Ovary (tissue), 9 donors: ENCODE measurements around the gene RSU1. TPM values are rescaled to one million over a fixed set of nuclear protein-coding genes. Genes with fewer than 3 reads are reported as not detected.

Experiments
- DNase-seq, 5 donors: peaks; one replicate each; pipeline ENCODE4 v3.0.0-alpha.2; 2019 to 2020
- H3K27ac ChIP-seq, 2 donors: fragments of 200-600 bp; one replicate each; pipeline versions ENCODE4 v1.5.1 to v1.8.0; 2019 to 2022
- H3K27me3 ChIP-seq: fragments of 200-600 bp; one replicate; pipeline ENCODE4 v1.8.0; 2022
- H3K36me3 ChIP-seq: fragments of 200-600 bp; sonication (generic); one replicate; pipeline ENCODE4 v1.5.1; 2019
- H3K4me1 ChIP-seq: one replicate; pipeline ENCODE4 v1.8.1; 2013; ENCODE audit warnings: mild to moderate bottlenecking, moderate library complexity; ENCODE audit not compliant: insufficient read depth
- H3K4me3 ChIP-seq: fragments of 200-600 bp; sonication (generic); one replicate; pipeline ENCODE4 v1.5.1; 2017
- H3K9me3 ChIP-seq, 2 donors: fragments of 200-600 bp in 1 of 2; sonication (generic) in 1 of 2; one replicate each; pipeline versions ENCODE4 v1.5.1 to v1.8.1; 2013 to 2019; ENCODE audit warnings: mild to moderate bottlenecking in 1 of 2, moderate library complexity in 1 of 2
- EP300 ChIP-seq: sonication (generic); formaldehyde crosslinking; IDR thresholded peaks from one replicate; pipeline ENCODE4 v1.6.1; 2017; ENCODE audit warnings: antibody characterized with exemption
- POLR2A ChIP-seq: fragments of 450-650 bp; IDR thresholded peaks from one replicate; pipeline ENCODE4 v1.6.1; 2017; ENCODE audit warnings: antibody characterized with exemption, mild to moderate bottlenecking, moderate library complexity
- WGBS, 3 donors: extraction: QIAGEN DNeasy Blood & Tissue Kit in 1 of 3; methylation state at CpG; one replicate each; pipeline versions ENCODE4 v1.1.5 to v1.1.7; 2013 to 2017; 5-methylcytosine and 5-hydroxymethylcytosine counted together
- intact Hi-C, 4 donors: fragments of 100-400 bp; cut with DNase I; formaldehyde crosslinking; loops; one replicate each; pipeline versions ENCODE4 v1.11.0 to v1.15.1; 2022 to 2023
- polyA plus RNA-seq, 2 donors: library from polyadenylated mRNA; stranded (reverse); fragments of 200-250 nt in 1 of 2; fragments of 350-450 nt in 1 of 2; fragmentation: Illumina TruSeq in 1 of 2; extraction: RNeasy Lipid Tissue Mini Kit (QIAGEN cat#74804) in 1 of 2; gene quantifications; one replicate each; pipeline ENCODE4 v1.2.3, GENCODE V29; 2013 to 2014
- total RNA-seq, 7 donors: library from RNA; depleted of rRNA in 2 of 7; stranded (reverse); fragments of >200 nt in 2 of 7; fragmentation: NEBNext Ultra II Directional in 3 of 7; extraction: Animal tissue kit (Norgen Biotek cat#: 25700) in 3 of 7; gene quantifications; one replicate each; pipeline versions ENCODE4 v1.1.0 to v1.2.4, GENCODE V29; 2016 to 2023
- TF ChIP-seq, protein P1 (sequence below), 3 donors: fragments of 450-650 bp in 2 of 3; fragments of 200-600 bp in 1 of 3; IDR thresholded peaks; one replicate each; pipeline versions ENCODE4 v1.5.1 to v1.8.0; 2016 to 2022; ENCODE audit warnings: antibody characterized with exemption in 3 of 3, mild to moderate bottlenecking in 1 of 3
- donor health status: DM: no; HTN: no; CAD: no; lungs with moderate emphysema.
- donor health status: DM: no; HTN: no; CAD: no.
- donor health status: Bipolar disorder and iron deficiency.
- donor health status: DM: yes; HTN: yes; CAD: no.
- donor health status: DM: no; HTN: no; CAD: no.
- donor health status: DM: yes; HTN: yes; CAD: no.

RSU1 gene
- total and polyA plus RNA-seq, 9 donors = 30.1 to 184 (median 70.3) TPM

DNA sequence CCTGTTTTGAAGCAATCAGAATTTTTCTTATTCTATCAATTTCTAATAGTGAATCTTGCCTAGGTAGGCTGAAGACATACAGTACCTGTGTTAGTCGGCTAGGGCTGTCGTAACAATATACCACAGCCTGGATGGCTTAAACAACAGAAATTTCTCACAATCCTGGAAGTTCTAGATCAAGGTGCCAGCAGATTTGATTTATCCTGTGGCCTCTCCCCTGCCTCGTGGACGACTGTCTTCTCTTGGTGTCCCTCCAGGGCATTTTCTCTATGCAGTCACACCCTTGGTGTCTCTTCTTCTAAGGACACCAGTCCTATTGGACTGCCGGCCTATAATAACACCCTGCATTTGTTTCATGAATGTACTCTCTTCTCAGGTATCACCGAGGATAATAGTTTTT is 1.8 kb upstream of the RSU1 start:
- TF ChIP-seq, protein P1, sequence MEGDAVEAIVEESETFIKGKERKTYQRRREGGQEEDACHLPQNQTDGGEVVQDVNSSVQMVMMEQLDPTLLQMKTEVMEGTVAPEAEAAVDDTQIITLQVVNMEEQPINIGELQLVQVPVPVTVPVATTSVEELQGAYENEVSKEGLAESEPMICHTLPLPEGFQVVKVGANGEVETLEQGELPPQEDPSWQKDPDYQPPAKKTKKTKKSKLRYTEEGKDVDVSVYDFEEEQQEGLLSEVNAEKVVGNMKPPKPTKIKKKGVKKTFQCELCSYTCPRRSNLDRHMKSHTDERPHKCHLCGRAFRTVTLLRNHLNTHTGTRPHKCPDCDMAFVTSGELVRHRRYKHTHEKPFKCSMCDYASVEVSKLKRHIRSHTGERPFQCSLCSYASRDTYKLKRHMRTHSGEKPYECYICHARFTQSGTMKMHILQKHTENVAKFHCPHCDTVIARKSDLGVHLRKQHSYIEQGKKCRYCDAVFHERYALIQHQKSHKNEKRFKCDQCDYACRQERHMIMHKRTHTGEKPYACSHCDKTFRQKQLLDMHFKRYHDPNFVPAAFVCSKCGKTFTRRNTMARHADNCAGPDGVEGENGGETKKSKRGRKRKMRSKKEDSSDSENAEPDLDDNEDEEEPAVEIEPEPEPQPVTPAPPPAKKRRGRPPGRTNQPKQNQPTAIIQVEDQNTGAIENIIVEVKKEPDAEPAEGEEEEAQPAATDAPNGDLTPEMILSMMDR (IDR thresholded peaks at IDR 0.05) = no peak
- TF ChIP-seq POLR2A (no peak), EP300 (no peak)
- Histone ChIP-seq H3K9me3 (no peaks in the 10 kb centered on the region), H3K4me1 (peaks cover 5% of the 10 kb centered on the region), H3K4me3 (no peak overlapping the region), H3K27me3 (no peaks in the 10 kb centered on the region), H3K27ac (no peak overlapping the region), H3K36me3 (no peaks in the 10 kb centered on the region)
- intact Hi-C loops = no loop called here
- 82 to 89% (median 83%) methylated on average over 6 of the region's 6 CpGs for WGBS, 3 donors
- no peak for DNase-seq

DNA sequence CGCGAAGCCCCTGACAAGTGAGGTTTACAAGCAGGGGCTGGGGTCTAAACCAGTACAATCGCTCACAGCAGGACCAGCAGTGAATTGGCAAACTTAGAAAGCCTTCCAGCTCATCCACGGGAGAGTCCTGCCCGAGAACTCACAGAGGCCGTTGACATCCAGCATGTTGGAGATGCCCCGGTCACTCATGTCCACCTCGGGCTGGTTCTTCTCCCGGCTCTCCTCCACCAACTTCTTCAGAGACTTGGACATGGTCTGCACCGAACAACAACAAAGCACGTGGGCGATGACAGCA is 447 bp downstream of the RSU1 start:
- DNase-seq = no peak
- 2 to 3% (median 2%) methylated on average over 12 of the region's 12 CpGs for WGBS, 3 donors
- intact Hi-C loops = no loop called here

DNA sequence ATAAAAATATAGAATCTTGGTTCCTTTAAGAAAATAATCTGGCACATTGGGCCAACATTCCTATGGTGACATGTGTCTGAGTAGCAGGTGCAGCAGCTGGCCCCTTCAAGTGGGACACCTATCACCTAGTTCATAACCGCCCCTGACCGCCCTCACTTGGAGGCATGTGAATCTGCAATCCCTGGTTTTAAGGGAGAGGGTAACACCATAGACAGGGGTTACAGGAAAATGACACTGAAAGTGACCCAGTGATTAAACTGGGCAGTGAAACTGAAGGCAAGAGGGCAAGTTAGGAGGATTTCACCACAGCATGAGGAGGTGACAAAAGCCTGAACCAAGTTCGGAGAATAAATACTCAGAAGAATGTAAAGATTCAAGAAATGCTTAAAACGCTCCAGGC is 1.1 kb downstream of the RSU1 start:
- intact Hi-C loops = no loop called here
- DNase-seq = no peak
- no peaks in the 10 kb centered on the region for H3K9me3 ChIP-seq
- no peak overlapping the region for H3K27ac ChIP-seq
- H3K27me3 ChIP-seq = no peaks in the 10 kb centered on the region
- peak overlapping the region; percentile 91 for H3K4me3 ChIP-seq
- TF ChIP-seq POLR2A (no peak), EP300 (no peak)
- TF ChIP-seq, protein P1 (IDR thresholded peaks at IDR 0.05) = no peak
- H3K36me3 ChIP-seq = no peaks in the 10 kb centered on the region
- peaks cover 5% of the 10 kb centered on the region for H3K4me1 ChIP-seq
- WGBS, 3 donors = 56 to 58% (median 57%) methylated on average over 4 of the region's 4 CpGs

More for the DNA sequence above, 447 bp downstream of the RSU1 start:
- Histone ChIP-seq H3K27me3 (no peaks in the 10 kb centered on the region), H3K4me3 (peak overlapping the region; percentile 91), H3K36me3 (no peaks in the 10 kb centered on the region), H3K27ac (peak overlapping the region in 1 of 2 donors; percentile 71), H3K9me3 (no peaks in the 10 kb centered on the region), H3K4me1 (peaks cover 5% of the 10 kb centered on the region)
- TF ChIP-seq POLR2A = no peak
- no peak for TF ChIP-seq EP300

DNA sequence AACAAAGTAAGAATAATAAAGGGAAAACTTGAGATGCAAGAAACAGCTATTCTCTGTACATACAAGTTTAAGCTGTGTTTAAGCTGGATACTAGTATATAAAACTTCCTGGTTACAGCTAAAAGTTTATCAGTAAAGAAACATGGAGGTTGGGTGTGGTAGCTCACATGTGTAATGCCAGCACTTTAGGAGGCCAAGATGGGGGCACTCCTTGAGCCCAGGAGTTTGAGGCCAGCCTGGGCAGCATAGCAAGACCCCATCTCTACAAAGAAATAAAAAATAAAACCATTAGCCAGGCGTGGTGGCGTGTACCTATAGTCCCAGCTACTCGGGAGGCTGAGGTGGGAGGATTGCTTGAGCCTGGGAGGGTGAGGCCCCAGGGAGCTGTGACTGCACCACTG is 3.2 kb downstream of the RSU1 start:
- TF ChIP-seq, protein P1 (IDR thresholded peaks at IDR 0.05) = no peak
- TF ChIP-seq EP300 (no peak), POLR2A (no peak)
- 90 to 96% (median 94%) methylated on average over 3 of the region's 3 CpGs for WGBS, 3 donors
- Histone ChIP-seq H3K27ac (no peak overlapping the region), H3K27me3 (no peaks in the 10 kb centered on the region), H3K4me3 (no peak overlapping the region), H3K36me3 (no peaks in the 10 kb centered on the region), H3K9me3 (no peaks in the 10 kb centered on the region), H3K4me1 (peaks cover 5% of the 10 kb centered on the region)
- intact Hi-C loops = no loop called here
- no peak for DNase-seq

DNA sequence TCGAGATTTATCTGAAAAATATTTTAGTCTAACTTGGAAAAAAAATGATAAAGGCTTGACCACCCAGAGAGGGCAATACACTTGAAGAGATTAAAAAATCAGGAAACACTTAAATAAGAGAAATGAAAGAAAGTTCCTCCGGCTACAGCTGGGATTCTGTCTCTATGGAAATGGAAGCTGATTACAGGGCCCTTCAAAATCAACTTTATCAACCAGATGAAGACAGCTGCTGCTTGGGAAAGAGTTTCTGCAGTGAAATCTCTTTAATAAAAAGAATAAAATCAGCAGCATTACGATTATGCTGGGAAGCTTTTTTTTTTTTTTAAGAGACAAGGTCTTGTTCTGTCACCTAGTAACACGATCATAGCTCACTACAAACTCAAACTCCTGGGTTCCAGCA is 4.5 kb downstream of the RSU1 start:
- TF ChIP-seq EP300 = no peak
- TF ChIP-seq POLR2A = no peak
- TF ChIP-seq, protein P1 (IDR thresholded peaks at IDR 0.05) = no peak
- no peak overlapping the region for H3K27ac ChIP-seq
- no peak overlapping the region for H3K4me3 ChIP-seq
- peaks cover 5% of the 10 kb centered on the region for H3K4me1 ChIP-seq
- no peaks in the 10 kb centered on the region for H3K36me3 ChIP-seq
- H3K9me3 ChIP-seq = no peaks in the 10 kb centered on the region
- 18 to 46% (median 26%) methylated on average over 4 of the region's 4 CpGs for WGBS, 3 donors
- no peak for DNase-seq
- H3K27me3 ChIP-seq = no peaks in the 10 kb centered on the region
- intact Hi-C loops = no loop called here
